H9 (cell line): ENCODE measurements around the gene BHLHE23. TPM values are rescaled to one million over a fixed set of nuclear protein-coding genes. Genes with fewer than 3 reads are reported as not detected.

Experiments used
- DNase-seq: peaks from one replicate; pipeline ENCODE4 v3.0.0-alpha.2; 2017
- H2AFZ ChIP-seq: one replicate; pipeline ENCODE4 v1.6.1; 2013; ENCODE audit warnings: mild to moderate bottlenecking, low read length, control low read depth, moderate library complexity
- H2AK5ac ChIP-seq: 2 replicates; pipeline ENCODE4 v1.6.1; 2013; ENCODE audit warnings: low read length, control low read depth, mixed read lengths; ENCODE audit not compliant: insufficient read length
- H2BK120ac ChIP-seq: one replicate; pipeline ENCODE4 v1.6.1; 2013; ENCODE audit warnings: low read depth, mild to moderate bottlenecking, low read length, control low read depth, inconsistent platforms; ENCODE audit not compliant: poor library complexity, severe bottlenecking
- H2BK12ac ChIP-seq: 2 replicates; pipeline ENCODE4 v1.6.1; 2013; ENCODE audit warnings: low read length, control low read depth, mixed read lengths, low read depth; ENCODE audit not compliant: insufficient read length
- H2BK15ac ChIP-seq: 2 replicates; pipeline ENCODE4 v1.6.1; 2013; ENCODE audit warnings: low read depth, low read length, control low read depth
- H2BK20ac ChIP-seq: one replicate; pipeline ENCODE4 v1.6.1; 2013; ENCODE audit warnings: low read depth, mild to moderate bottlenecking, low read length, control low read depth, inconsistent platforms; ENCODE audit not compliant: poor library complexity, severe bottlenecking
- H2BK5ac ChIP-seq: 2 replicates; pipeline ENCODE4 v1.6.1; 2013; ENCODE audit warnings: low read length, control low read depth, mixed read lengths; ENCODE audit not compliant: insufficient read length
- H3K14ac ChIP-seq: 2 replicates; pipeline ENCODE4 v1.6.1; 2013; ENCODE audit warnings: low read length, control low read depth; ENCODE audit not compliant: insufficient read depth
- H3K18ac ChIP-seq: 2 replicates; pipeline ENCODE4 v1.6.1; 2013; ENCODE audit warnings: low read depth, mild to moderate bottlenecking, mixed read lengths, low read length, control low read depth; ENCODE audit not compliant: insufficient read length
- H3K23ac ChIP-seq: 2 replicates; pipeline ENCODE4 v1.6.1; 2013; ENCODE audit warnings: low read length, control low read depth, mixed read lengths, low read depth; ENCODE audit not compliant: insufficient read length
- H3K23me2 ChIP-seq: 2 replicates; pipeline ENCODE4 v1.6.1; 2013; ENCODE audit warnings: low read depth, mild to moderate bottlenecking, mixed read lengths, low read length, control low read depth; ENCODE audit not compliant: insufficient read length, poor library complexity, severe bottlenecking
- H3K27ac ChIP-seq: 2 replicates; pipeline ENCODE4 v1.5.1; 2013; ENCODE audit warnings: low read length, control low read depth, mixed read lengths, low read depth; ENCODE audit not compliant: insufficient read length
- H3K27me3 ChIP-seq: 2 replicates; pipeline ENCODE4 v1.6.1; 2013; ENCODE audit warnings: low read length, control low read depth, inconsistent platforms; ENCODE audit not compliant: insufficient read depth
- H3K4ac ChIP-seq: 2 replicates; pipeline ENCODE4 v1.6.1; 2013; ENCODE audit warnings: low read depth, mild to moderate bottlenecking, control low read depth, inconsistent platforms, low read length, moderate library complexity
- H3K4me1 ChIP-seq: 2 replicates; pipeline ENCODE4 v1.6.1; 2013; ENCODE audit warnings: low read length, control low read depth, inconsistent platforms; ENCODE audit not compliant: insufficient read depth
- H3K4me2 ChIP-seq: 2 replicates; pipeline ENCODE4 v1.6.1; 2013; ENCODE audit warnings: low read length, control low read depth, mixed read lengths; ENCODE audit not compliant: insufficient read length, insufficient read depth
- H3K56ac ChIP-seq: 2 replicates; pipeline ENCODE4 v1.6.1; 2013; ENCODE audit warnings: low read depth, mild to moderate bottlenecking, mixed read lengths, low read length, control low read depth; ENCODE audit not compliant: insufficient read length
- H3K79me1 ChIP-seq: 2 replicates; pipeline ENCODE4 v1.6.1; 2013; ENCODE audit warnings: low read depth, mild to moderate bottlenecking, moderate library complexity, low read length, control low read depth, inconsistent platforms; ENCODE audit not compliant: insufficient read depth, poor library complexity, severe bottlenecking
- H3K79me2 ChIP-seq: 2 replicates; pipeline ENCODE4 v1.6.1; 2013; ENCODE audit warnings: low read length, control low read depth, inconsistent platforms; ENCODE audit not compliant: insufficient read depth
- H3K9ac ChIP-seq: 2 replicates; pipeline ENCODE4 v1.6.1; 2013; ENCODE audit warnings: low read length, control low read depth, mixed read lengths; ENCODE audit not compliant: insufficient read length; ENCODE audit errors: extremely low read depth
- H3K9me3 ChIP-seq: one replicate; pipeline ENCODE4 v1.6.1; 2013; ENCODE audit warnings: low read depth, low read length, inconsistent platforms; ENCODE audit not compliant: control insufficient read depth
- H3T11ph ChIP-seq: one replicate; pipeline ENCODE4 v1.6.1; 2013; ENCODE audit warnings: mild to moderate bottlenecking, low read length, control low read depth, inconsistent platforms
- H4K20me1 ChIP-seq: one replicate; pipeline ENCODE4 v1.6.1; 2013; ENCODE audit not compliant: control insufficient read depth, insufficient read length, insufficient read depth
- H4K5ac ChIP-seq: 2 replicates; pipeline ENCODE4 v1.6.1; 2013; ENCODE audit warnings: low read depth, mild to moderate bottlenecking, mixed read lengths, low read length, control low read depth; ENCODE audit not compliant: insufficient read length
- H4K8ac ChIP-seq: replicated peaks from 2 replicates; pipeline ENCODE4 v1.6.1; 2013; ENCODE audit warnings: low read length, control low read depth, mixed read lengths, low read depth; ENCODE audit not compliant: insufficient read length
- H4K91ac ChIP-seq: 2 replicates; pipeline ENCODE4 v1.6.1; 2013; ENCODE audit warnings: low read depth, mild to moderate bottlenecking, moderate library complexity, mixed read lengths, low read length, control low read depth; ENCODE audit not compliant: insufficient read length
- H3K27ac Mint-ChIP-seq, 3 experiments: 2 replicates in 2 of 3; 3 replicates in 1 of 3; pipeline ENCODE4 v1.8.0; 2020 to 2021; ENCODE audit warnings: mixed read lengths in 3 of 3, mild to moderate bottlenecking in 1 of 3, moderate library complexity in 1 of 3
- H3K27me3 Mint-ChIP-seq: 2 replicates; pipeline ENCODE4 v1.8.0; 2021; ENCODE audit warnings: low read depth, mild to moderate bottlenecking, moderate library complexity, mixed read lengths
- H3K36me3 Mint-ChIP-seq, 3 experiments: 2 replicates in 2 of 3; 3 replicates in 1 of 3; pipeline ENCODE4 v1.8.0; 2020 to 2021; ENCODE audit warnings: low read depth in 3 of 3, mixed read lengths in 3 of 3; ENCODE audit not compliant: insufficient read depth in 1 of 3
- H3K4me1 Mint-ChIP-seq, 2 experiments: 2 replicates each; pipeline ENCODE4 v1.8.0; 2020; ENCODE audit warnings: mixed read lengths in 2 of 2
- H3K4me3 Mint-ChIP-seq, 2 experiments: 2 replicates in 1 of 2; 3 replicates in 1 of 2; pipeline ENCODE4 v1.8.0; 2020 to 2021; ENCODE audit warnings: mild to moderate bottlenecking in 2 of 2, mixed read lengths in 2 of 2, moderate library complexity in 1 of 2
- H3K9me3 Mint-ChIP-seq, 2 experiments: 2 replicates in 1 of 2; 3 replicates in 1 of 2; pipeline ENCODE4 v1.8.0; 2020; ENCODE audit warnings: mild to moderate bottlenecking in 2 of 2, mixed read lengths in 2 of 2, moderate library complexity in 1 of 2
- CTCF ChIP-seq: fragments of 200-600 bp; sonication (generic); conservative IDR thresholded peaks from 3 replicates; pipeline ENCODE4 v1.8.0; 2021; ENCODE audit warnings: antibody characterized with exemption, mild to moderate bottlenecking
- whole genome bisulfite sequencing: extraction: QIAGEN DNeasy Blood & Tissue Kit; methylation state at CpG from one replicate; pipeline ENCODE4 v1.1.7; 2013; ENCODE audit warnings: missing lambda C conversion rate, low lambda C conversion rate, mixed read lengths; ENCODE audit not compliant: insufficient read length; ENCODE audit errors: extremely low coverage; 5-methylcytosine and 5-hydroxymethylcytosine counted together
- total RNA-seq: library from RNA; stranded (reverse); gene quantifications from 2 replicates; pipeline ENCODE4 v1.2.1, GENCODE V29; 2021

Gene BHLHE23
- total RNA-seq, 1 experiment from 2014 or later, result 0.35 TPM

- no peak overlapping the region for H3K18ac ChIP-seq
- H2AFZ ChIP-seq, result no peak overlapping the region
- H2AK5ac ChIP-seq, result no peak overlapping the region
- no peak overlapping the region for H2BK120ac ChIP-seq
- no peak overlapping the region for H3K56ac ChIP-seq
- H2BK20ac ChIP-seq, result no peak overlapping the region
- no peak overlapping the region for H2BK5ac ChIP-seq
- no peak overlapping the region for H4K91ac ChIP-seq
- no peak overlapping the region for H3K4ac ChIP-seq
- peaks cover 20 to 25% of the 10 kb centered on the region in 2 experiments for H3K4me1 Mint-ChIP-seq
- no peak overlapping the region for H3K9ac ChIP-seq
- peaks cover 10 to 29% (median 13%) of the 10 kb centered on the region in 3 experiments for H3K36me3 Mint-ChIP-seq
- H3T11ph ChIP-seq, result no peak overlapping the region
- no peak overlapping the region for H3K27ac ChIP-seq
- DNase-seq, result no peak
- H4K5ac ChIP-seq, result no peak overlapping the region
- peaks cover 48% of the 10 kb centered on the region for H3K27me3 Mint-ChIP-seq
- no peak overlapping the region for H3K23ac ChIP-seq
- no peaks in the 10 kb centered on the region for H3K79me2 ChIP-seq
- H3K4me2 ChIP-seq, result peak overlapping the region; percentile 1
- H3K4me1 ChIP-seq, result no peaks in the 10 kb centered on the region; the same call in 1 of the 2 replicates
- H3K79me1 ChIP-seq, result no peaks in the 10 kb centered on the region
- no peaks in the 10 kb centered on the region for H3K23me2 ChIP-seq
- no peak overlapping the region for H3K27ac Mint-ChIP-seq
- peaks cover 28% of the 10 kb centered on the region in 2 experiments for H3K9me3 Mint-ChIP-seq
- no peak for TF ChIP-seq CTCF
- H3K14ac ChIP-seq, result no peak overlapping the region
- no peak overlapping the region for H4K8ac ChIP-seq
- no peak overlapping the region for H2BK15ac ChIP-seq
- H3K9me3 ChIP-seq, result no peaks in the 10 kb centered on the region
- H3K4me3 Mint-ChIP-seq, result peak overlapping the region in 1 of 2 experiments; percentile 73; a peak in 1 of 5 replicates
- no CpG with 5 or more reads among the region's 15 CpGs for WGBS
- H2BK12ac ChIP-seq, result no peak overlapping the region
- H4K20me1 ChIP-seq, result no peaks in the 10 kb centered on the region
- H3K27me3 ChIP-seq, result no peaks in the 10 kb centered on the region
Measured at GRCh38 chr20:63015147-63015661, 8.4 kb upstream of the BHLHE23 start.
